ENCODE results near the gene CYFIP2. TPM values are rescaled to one million over a fixed set of nuclear protein-coding genes. Genes with fewer than 3 reads are reported as not detected.

Gene CYFIP2
- total and polyA plus RNA-seq, 10 of the 15 experiments (the other 5 are each of a cell fraction or from before 2014, with no cell fraction given), result 43.4 to 173 (median 96.0) TPM

- H3K27me3 ChIP-seq (replicated peaks in 1 of 2; ENCODE audit: control insufficient read depth in 2 of 2, insufficient read depth in 2 of 2, low read length in 1 of 2), result no peaks in the 10 kb centered on the region
- ChIA-PET RAD21 (ENCODE audit: unreplicated experiment) (interaction anchor here (0.7 to 4.6 kb wide), 18 partner anchors 9 to 358 kb away, joined by 3 to 53 read pairs (median 6); partner anchors contain the start of gene MED7), CTCF (interaction anchor here (1.0 to 4.4 kb wide), 13 partner anchors 8 to 161 kb away, joined by 3 to 60 read pairs (median 5); partner anchors contain the start of gene MED7), POLR2A (interaction anchor here (0.7 to 4.6 kb wide), 14 partner anchors 8 to 351 kb away, joined by 3 to 41 read pairs (median 6); partner anchors contain the start of gene MED7), SMC1A (ENCODE audit: uncharacterized antibody, unreplicated experiment) (interaction anchor here (0.6 to 5.9 kb wide), 19 partner anchors 9 to 129 kb away, joined by 3 to 70 read pairs (median 8); partner anchors contain the start of genes GARIN3 and MED7)
- H3K4me2 ChIP-seq (ENCODE audit: control insufficient read depth, insufficient read depth), result peak overlapping the region; percentile 68
- peaks cover 91% of the 10 kb centered on the region for H3K79me2 ChIP-seq (ENCODE audit: control insufficient read depth, insufficient read depth, low read length)
- H3K9me3 ChIP-seq (replicated peaks; ENCODE audit: control insufficient read depth, insufficient read depth, low read length), result no peaks in the 10 kb centered on the region
- peak overlapping the region; percentile 97 for H3K27ac ChIP-seq (ENCODE audit: control insufficient read depth, insufficient read depth)
- peak; percentile 93 for DNase-seq (ENCODE audit: low read depth, low spot score)
- intact Hi-C loops (cut with micrococcal nuclease; ENCODE audit: unreplicated experiment), result loop anchor here (5.0 to 10.0 kb wide), 4 partner anchors 40 to 1783 kb away; no protein-coding TSS in a partner anchor
- H3K4me3 ChIP-seq, result peak overlapping the region; percentile 60; the same call in 1 of the 2 replicates
- 1% methylated on average over 12 of the region's 12 CpGs for WGBS (ENCODE audit: insufficient coverage, insufficient replicate concordance, low lambda C conversion rate, missing lambda C conversion rate)
- in situ Hi-C loops (cut with MboI), result no loop called here
- no peaks in the 10 kb centered on the region for H4K20me1 ChIP-seq (ENCODE audit: control insufficient read depth, insufficient read depth)
- no peaks in the 10 kb centered on the region for H3K36me3 ChIP-seq (ENCODE audit: control insufficient read depth in 2 of 2, insufficient read depth in 2 of 2, low read length in 1 of 2)
- ATAC-seq, result peak; percentile 80
- FAIRE-seq, result peak; percentile 95
- H3K4me1 ChIP-seq (ENCODE audit: control insufficient read depth, insufficient read depth, low read length), result peaks cover 56% of the 10 kb centered on the region
- peak overlapping the region; percentile 75 for H3K9ac ChIP-seq (ENCODE audit: control insufficient read depth, insufficient read depth, low read length)
- H2AFZ ChIP-seq (ENCODE audit: control insufficient read depth, low read depth, low read length), result peak overlapping the region; percentile 22
- BruUV-seq (replicated peaks), result no TSS peak
- TF ChIP-seq KDM1A (IDR thresholded peaks at IDR 0.05; ENCODE audit: borderline replicate concordance), result no peak
- peak; percentile 73 to 81 for TF ChIP-seq BHLHE40 (IDR thresholded peaks at IDR 0.05; ENCODE audit: borderline replicate concordance in 1 of 2, low read depth in 2 of 2, low read length in 1 of 2)
- peak; percentile 88 for TF ChIP-seq CREM (IDR thresholded peaks at IDR 0.05; ENCODE audit: low read depth)
- TF ChIP-seq SREBF1 (IDR thresholded peaks at IDR 0.05; ENCODE audit: low read length), result no peak
- TF ChIP-seq ZNF24 (IDR thresholded peaks at IDR 0.05), result peak; percentile 22; the same call in 1 of the 2 replicates
- TF ChIP-seq EGR1 (IDR thresholded peaks at IDR 0.05; ENCODE audit: borderline replicate concordance in 1 of 2, low read depth in 2 of 2, low read length in 2 of 2), result 0 out of 3 replicates have a peak, but pooled peaks of 1 of the 2 experiments have one; percentile 5
- TF ChIP-seq ZBTB4 (CRISPR knock-in tag; IDR thresholded peaks at IDR 0.05), result peak; percentile 86
- peak; percentile 83 for TF ChIP-seq NR2F1 (conservative IDR thresholded peaks at IDR 0.05)
- TF ChIP-seq ZNF274 (IDR thresholded peaks at IDR 0.05; ENCODE audit: insufficient read depth, insufficient read length), result no peak
- TF ChIP-seq NFXL1 (IDR thresholded peaks at IDR 0.05; ENCODE audit: borderline replicate concordance), result no peak
- no peak for TF ChIP-seq MYB (IDR thresholded peaks at IDR 0.05; ENCODE audit: borderline replicate concordance, low read depth, low read length)
- TF ChIP-seq, protein P1, sequence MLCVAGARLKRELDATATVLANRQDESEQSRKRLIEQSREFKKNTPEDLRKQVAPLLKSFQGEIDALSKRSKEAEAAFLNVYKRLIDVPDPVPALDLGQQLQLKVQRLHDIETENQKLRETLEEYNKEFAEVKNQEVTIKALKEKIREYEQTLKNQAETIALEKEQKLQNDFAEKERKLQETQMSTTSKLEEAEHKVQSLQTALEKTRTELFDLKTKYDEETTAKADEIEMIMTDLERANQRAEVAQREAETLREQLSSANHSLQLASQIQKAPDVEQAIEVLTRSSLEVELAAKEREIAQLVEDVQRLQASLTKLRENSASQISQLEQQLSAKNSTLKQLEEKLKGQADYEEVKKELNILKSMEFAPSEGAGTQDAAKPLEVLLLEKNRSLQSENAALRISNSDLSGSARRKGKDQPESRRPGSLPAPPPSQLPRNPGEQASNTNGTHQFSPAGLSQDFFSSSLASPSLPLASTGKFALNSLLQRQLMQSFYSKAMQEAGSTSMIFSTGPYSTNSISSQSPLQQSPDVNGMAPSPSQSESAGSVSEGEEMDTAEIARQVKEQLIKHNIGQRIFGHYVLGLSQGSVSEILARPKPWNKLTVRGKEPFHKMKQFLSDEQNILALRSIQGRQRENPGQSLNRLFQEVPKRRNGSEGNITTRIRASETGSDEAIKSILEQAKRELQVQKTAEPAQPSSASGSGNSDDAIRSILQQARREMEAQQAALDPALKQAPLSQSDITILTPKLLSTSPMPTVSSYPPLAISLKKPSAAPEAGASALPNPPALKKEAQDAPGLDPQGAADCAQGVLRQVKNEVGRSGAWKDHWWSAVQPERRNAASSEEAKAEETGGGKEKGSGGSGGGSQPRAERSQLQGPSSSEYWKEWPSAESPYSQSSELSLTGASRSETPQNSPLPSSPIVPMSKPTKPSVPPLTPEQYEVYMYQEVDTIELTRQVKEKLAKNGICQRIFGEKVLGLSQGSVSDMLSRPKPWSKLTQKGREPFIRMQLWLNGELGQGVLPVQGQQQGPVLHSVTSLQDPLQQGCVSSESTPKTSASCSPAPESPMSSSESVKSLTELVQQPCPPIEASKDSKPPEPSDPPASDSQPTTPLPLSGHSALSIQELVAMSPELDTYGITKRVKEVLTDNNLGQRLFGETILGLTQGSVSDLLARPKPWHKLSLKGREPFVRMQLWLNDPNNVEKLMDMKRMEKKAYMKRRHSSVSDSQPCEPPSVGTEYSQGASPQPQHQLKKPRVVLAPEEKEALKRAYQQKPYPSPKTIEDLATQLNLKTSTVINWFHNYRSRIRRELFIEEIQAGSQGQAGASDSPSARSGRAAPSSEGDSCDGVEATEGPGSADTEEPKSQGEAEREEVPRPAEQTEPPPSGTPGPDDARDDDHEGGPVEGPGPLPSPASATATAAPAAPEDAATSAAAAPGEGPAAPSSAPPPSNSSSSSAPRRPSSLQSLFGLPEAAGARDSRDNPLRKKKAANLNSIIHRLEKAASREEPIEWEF (IDR thresholded peaks at IDR 0.05; ENCODE audit: insufficient replicate concordance, low read depth, low read length), result no peak
- no peak; the same call in 1 of the 2 replicates for TF ChIP-seq POLR2AphosphoS5 (IDR thresholded peaks at IDR 0.05; ENCODE audit: low read length)
- peak; percentile 72 to 75; a peak in 3 of 4 replicates for TF ChIP-seq EP300 (IDR thresholded peaks at IDR 0.05; ENCODE audit: borderline replicate concordance in 1 of 2, control insufficient read depth in 1 of 2, low read depth in 2 of 2, low read length in 2 of 2)
- peak; percentile 87 for TF ChIP-seq YY1 (IDR thresholded peaks at IDR 0.05; ENCODE audit: low read depth, low read length)
Measured at GRCh38 chr5:157271740-157272271, 5.9 kb downstream of the CYFIP2 start.
